ENCODE results near the gene CEP164. TPM values are rescaled to one million over a fixed set of nuclear protein-coding genes. Genes with fewer than 3 reads are reported as not detected.

CEP164 gene
- total and polyA plus RNA-seq, 9 of the 15 experiments (the other 6 are each of a cell fraction or from before 2014, with no cell fraction given), result 2.1 to 16.5 (median 10.4) TPM

DNA sequence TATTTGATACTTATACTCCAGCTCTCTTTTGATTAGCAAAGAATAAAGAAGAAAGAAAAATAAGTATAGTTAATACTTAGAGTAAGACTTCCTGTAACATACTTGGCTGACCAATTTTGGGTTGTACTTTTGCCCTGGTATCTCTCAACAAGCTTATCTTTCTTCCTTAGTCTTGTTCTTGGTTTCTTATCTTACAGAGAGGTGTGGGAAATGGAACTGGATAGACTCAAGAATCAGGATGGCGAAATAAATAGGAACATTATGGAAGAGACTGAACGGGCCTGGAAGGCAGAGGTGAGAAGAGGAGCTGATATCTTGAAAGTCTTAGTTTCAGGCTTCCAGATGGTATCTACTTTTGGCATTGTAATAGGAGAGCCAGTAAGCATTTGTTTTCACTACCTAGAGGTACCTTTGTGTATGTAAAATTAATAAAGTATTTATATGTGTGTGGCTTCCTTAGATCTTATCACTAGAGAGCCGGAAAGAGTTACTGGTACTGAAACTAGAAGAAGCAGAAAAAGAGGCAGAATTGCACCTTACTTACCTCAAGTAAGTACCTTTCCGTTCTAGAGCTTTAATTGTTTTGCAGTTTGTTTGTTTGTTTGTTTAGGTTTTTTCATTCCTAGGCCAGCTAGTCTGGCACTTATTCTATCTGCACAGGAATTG is 47.8 kb upstream of the CEP164 start:
- DNase-seq (ENCODE audit: extremely low read depth in 1 of 4, low spot score in 3 of 4) (no peak), FAIRE-seq (no peak), ATAC-seq (no peak)
- 59% methylated on average over 4 of the region's 4 CpGs for WGBS (ENCODE audit: insufficient coverage, low coverage, missing lambda C conversion rate)
- Histone ChIP-seq H2AFZ (ENCODE audit: low read depth, low read length) (no peak overlapping the region), H3K27me3 (ENCODE audit: control insufficient read depth in 2 of 2, insufficient read depth in 2 of 2, low read length in 2 of 2) (no peaks in the 10 kb centered on the region), H3K36me3 (ENCODE audit: control insufficient read depth, insufficient read depth, low read length) (peaks cover 39% of the 10 kb centered on the region), H3K27ac (ENCODE audit: extremely low read depth, low read depth, low read length) (no peak overlapping the region), H4K20me1 (replicated peaks; ENCODE audit: control insufficient read depth, insufficient read depth, low read length) (no peaks in the 10 kb centered on the region), H3K4me1 (replicated peaks in 1 of 2; ENCODE audit: control insufficient read depth in 2 of 2, insufficient read depth in 2 of 2, low read length in 2 of 2) (peaks cover 0 to 5% of the 10 kb centered on the region in 2 experiments; a peak in 3 of 5 replicates), H3K9ac (ENCODE audit: insufficient read depth in 1 of 2, low read depth in 2 of 2, low read length in 2 of 2) (no peak overlapping the region), H3K4me2 (ENCODE audit: insufficient read depth, low read length) (no peak overlapping the region; the same call in 1 of the 2 replicates), H3K79me2 (ENCODE audit: control insufficient read depth, insufficient read depth, low read length) (no peaks in the 10 kb centered on the region), H3K9me3 (replicated peaks; ENCODE audit: control insufficient read depth, insufficient read depth, low read depth, low read length) (no peaks in the 10 kb centered on the region), H3K4me3 (no peak overlapping the region), H3K9me1 (ENCODE audit: control insufficient read depth, insufficient read depth, low read length) (no peaks in the 10 kb centered on the region)
- POLR2A ChIA-PET, result interaction anchor here (0.6 kb wide), 1 partner anchor 563 kb away, joined by 4 read pairs; no protein-coding TSS in a partner anchor
- intact Hi-C loops (cut with micrococcal nuclease), result no loop called here
- CTCF ChIA-PET (ENCODE audit: low intra/inter-chr PET ratio), result no interaction called here
- BruUV-seq (replicated peaks), result no TSS peak
- in situ Hi-C loops (cut with MboI), result no loop called here
- TF ChIP-seq MCM2 (IDR thresholded peaks at IDR 0.05; ENCODE audit: low read depth), result no peak
- no peak for TF ChIP-seq ZBED1 (IDR thresholded peaks at IDR 0.05)
- TF ChIP-seq, protein P1, sequence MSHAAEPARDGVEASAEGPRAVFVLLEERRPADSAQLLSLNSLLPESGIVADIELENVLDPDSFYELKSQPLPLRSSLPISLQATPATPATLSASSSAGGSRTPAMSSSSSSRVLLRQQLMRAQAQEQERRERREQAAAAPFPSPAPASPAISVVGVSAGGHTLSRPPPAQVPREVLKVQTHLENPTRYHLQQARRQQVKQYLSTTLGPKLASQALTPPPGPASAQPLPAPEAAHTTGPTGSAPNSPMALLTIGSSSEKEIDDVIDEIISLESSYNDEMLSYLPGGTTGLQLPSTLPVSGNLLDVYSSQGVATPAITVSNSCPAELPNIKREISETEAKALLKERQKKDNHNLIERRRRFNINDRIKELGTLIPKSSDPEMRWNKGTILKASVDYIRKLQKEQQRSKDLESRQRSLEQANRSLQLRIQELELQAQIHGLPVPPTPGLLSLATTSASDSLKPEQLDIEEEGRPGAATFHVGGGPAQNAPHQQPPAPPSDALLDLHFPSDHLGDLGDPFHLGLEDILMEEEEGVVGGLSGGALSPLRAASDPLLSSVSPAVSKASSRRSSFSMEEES (CRISPR knock-in tag; IDR thresholded peaks at IDR 0.05), result no peak
- TF ChIP-seq BRF1 (IDR thresholded peaks at IDR 0.05; ENCODE audit: borderline replicate concordance, extremely low read depth, insufficient read length), result no peak
- TF ChIP-seq LCOR (CRISPR knock-in tag; IDR thresholded peaks at IDR 0.05), result no peak
- TF ChIP-seq, protein P2, sequence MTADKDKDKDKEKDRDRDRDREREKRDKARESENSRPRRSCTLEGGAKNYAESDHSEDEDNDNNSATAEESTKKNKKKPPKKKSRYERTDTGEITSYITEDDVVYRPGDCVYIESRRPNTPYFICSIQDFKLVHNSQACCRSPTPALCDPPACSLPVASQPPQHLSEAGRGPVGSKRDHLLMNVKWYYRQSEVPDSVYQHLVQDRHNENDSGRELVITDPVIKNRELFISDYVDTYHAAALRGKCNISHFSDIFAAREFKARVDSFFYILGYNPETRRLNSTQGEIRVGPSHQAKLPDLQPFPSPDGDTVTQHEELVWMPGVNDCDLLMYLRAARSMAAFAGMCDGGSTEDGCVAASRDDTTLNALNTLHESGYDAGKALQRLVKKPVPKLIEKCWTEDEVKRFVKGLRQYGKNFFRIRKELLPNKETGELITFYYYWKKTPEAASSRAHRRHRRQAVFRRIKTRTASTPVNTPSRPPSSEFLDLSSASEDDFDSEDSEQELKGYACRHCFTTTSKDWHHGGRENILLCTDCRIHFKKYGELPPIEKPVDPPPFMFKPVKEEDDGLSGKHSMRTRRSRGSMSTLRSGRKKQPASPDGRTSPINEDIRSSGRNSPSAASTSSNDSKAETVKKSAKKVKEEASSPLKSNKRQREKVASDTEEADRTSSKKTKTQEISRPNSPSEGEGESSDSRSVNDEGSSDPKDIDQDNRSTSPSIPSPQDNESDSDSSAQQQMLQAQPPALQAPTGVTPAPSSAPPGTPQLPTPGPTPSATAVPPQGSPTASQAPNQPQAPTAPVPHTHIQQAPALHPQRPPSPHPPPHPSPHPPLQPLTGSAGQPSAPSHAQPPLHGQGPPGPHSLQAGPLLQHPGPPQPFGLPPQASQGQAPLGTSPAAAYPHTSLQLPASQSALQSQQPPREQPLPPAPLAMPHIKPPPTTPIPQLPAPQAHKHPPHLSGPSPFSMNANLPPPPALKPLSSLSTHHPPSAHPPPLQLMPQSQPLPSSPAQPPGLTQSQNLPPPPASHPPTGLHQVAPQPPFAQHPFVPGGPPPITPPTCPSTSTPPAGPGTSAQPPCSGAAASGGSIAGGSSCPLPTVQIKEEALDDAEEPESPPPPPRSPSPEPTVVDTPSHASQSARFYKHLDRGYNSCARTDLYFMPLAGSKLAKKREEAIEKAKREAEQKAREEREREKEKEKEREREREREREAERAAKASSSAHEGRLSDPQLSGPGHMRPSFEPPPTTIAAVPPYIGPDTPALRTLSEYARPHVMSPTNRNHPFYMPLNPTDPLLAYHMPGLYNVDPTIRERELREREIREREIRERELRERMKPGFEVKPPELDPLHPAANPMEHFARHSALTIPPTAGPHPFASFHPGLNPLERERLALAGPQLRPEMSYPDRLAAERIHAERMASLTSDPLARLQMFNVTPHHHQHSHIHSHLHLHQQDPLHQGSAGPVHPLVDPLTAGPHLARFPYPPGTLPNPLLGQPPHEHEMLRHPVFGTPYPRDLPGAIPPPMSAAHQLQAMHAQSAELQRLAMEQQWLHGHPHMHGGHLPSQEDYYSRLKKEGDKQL (CRISPR knock-in tag; IDR thresholded peaks at IDR 0.05; ENCODE audit: borderline replicate concordance), result no peak
